ENCODE results near the gene FAM217A. TPM values are rescaled to one million over a fixed set of nuclear protein-coding genes. Genes with fewer than 3 reads are reported as not detected.

FAM217A gene
- total RNA-seq, 1 donor from 2014 or later: not detected

DNA sequence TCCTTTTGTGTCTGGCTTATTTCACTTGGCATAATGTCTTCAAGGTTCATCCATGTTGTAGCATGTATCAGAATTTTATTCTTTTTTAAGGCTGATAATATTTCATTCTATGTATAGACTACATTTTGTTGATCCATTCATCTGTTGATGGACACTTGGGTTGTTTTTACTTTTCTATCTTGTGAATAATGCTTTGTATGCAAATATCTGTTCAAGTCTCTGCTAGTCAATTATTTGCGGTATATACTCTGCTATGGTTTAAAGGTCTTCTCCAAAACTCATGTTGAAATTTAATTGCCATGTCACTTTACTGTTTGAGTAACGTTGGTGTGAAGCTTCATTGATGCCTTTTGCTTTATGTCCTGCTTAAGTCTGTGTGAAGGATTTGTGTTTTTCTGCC is 28.9 kb upstream of the FAM217A start:
- no peak overlapping the region for H3K4me3 ChIP-seq (ENCODE audit: low read depth, low read length)
- no peak for FAIRE-seq

DNA sequence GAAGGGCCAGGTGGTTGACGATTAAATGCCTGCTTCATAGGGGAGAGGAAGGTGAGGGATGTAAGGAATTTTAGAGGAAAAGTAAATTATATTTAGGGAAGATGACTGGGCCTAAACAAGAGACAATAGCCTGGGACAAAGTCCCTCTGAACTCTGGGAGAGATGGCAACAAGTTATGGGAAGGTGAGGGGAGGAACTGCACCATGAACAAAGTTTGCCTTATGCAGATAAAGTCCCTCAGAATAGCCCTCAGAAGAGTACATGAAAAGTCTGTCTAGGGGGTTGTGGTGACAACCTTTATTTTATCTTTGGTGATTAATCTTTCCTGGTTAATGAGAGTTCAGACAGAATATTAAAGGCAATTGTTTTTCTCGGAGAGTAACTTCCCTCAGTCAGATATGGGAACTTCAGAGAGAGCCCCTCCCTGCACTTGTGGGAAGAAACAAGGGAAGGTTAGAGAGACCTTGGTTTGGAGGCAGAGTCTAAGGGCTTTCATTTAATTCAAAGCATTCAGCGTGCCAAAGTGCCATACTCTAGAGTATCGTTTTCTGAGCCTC is 27.1 kb upstream of the FAM217A start:
- Histone ChIP-seq H3K36me3 (ENCODE audit: control insufficient read depth, insufficient read depth, low read length) (no peaks in the 10 kb centered on the region), H3K27me3 (ENCODE audit: control insufficient read depth, insufficient read depth, low read length) (no peaks in the 10 kb centered on the region), H3K4me3 (ENCODE audit: low read depth, low read length) (no peak overlapping the region)
- no peak for FAIRE-seq
- no peak for DNase-seq (ENCODE audit: low read depth)
- TF ChIP-seq, protein P1, sequence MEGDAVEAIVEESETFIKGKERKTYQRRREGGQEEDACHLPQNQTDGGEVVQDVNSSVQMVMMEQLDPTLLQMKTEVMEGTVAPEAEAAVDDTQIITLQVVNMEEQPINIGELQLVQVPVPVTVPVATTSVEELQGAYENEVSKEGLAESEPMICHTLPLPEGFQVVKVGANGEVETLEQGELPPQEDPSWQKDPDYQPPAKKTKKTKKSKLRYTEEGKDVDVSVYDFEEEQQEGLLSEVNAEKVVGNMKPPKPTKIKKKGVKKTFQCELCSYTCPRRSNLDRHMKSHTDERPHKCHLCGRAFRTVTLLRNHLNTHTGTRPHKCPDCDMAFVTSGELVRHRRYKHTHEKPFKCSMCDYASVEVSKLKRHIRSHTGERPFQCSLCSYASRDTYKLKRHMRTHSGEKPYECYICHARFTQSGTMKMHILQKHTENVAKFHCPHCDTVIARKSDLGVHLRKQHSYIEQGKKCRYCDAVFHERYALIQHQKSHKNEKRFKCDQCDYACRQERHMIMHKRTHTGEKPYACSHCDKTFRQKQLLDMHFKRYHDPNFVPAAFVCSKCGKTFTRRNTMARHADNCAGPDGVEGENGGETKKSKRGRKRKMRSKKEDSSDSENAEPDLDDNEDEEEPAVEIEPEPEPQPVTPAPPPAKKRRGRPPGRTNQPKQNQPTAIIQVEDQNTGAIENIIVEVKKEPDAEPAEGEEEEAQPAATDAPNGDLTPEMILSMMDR (IDR thresholded peaks at IDR 0.05; ENCODE audit: insufficient read depth, low read length, severe bottlenecking): no peak

More for the DNA sequence above, 28.9 kb upstream of the FAM217A start:
- Histone ChIP-seq H3K27me3 (ENCODE audit: control insufficient read depth, insufficient read depth, low read length) (no peaks in the 10 kb centered on the region), H3K36me3 (ENCODE audit: control insufficient read depth, insufficient read depth, low read length) (no peaks in the 10 kb centered on the region)
- DNase-seq (ENCODE audit: low read depth): no peak
- TF ChIP-seq, protein P1 (IDR thresholded peaks at IDR 0.05; ENCODE audit: insufficient read depth, low read length, severe bottlenecking): no peak

DNA sequence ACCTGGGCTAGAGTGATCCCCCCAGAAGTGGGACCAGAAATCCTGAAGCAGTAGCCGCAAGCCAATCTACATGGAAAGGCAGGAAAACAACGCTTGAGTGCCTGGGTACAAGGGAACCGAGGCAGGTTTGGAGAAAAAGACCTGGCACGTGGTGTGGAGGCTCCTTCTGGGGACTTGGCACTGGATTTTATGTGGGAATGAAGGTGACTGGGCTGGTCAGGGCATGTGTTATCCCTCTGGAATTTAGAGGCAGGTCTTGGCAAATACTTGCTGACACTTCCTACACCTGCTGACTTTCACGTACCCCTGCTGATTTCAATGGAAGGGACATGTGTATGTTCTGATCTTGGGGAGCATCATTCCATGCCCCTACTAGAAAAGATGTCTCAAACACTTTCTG is 25.0 kb upstream of the FAM217A start:
- Histone ChIP-seq H3K36me3 (ENCODE audit: control insufficient read depth, insufficient read depth, low read length) (no peaks in the 10 kb centered on the region), H3K4me3 (ENCODE audit: low read depth, low read length) (no peak overlapping the region), H3K27me3 (ENCODE audit: control insufficient read depth, insufficient read depth, low read length) (no peaks in the 10 kb centered on the region)
- FAIRE-seq (peak; percentile 81), DNase-seq (ENCODE audit: low read depth) (peak; percentile 88)
- TF ChIP-seq, protein P1 (IDR thresholded peaks at IDR 0.05; ENCODE audit: insufficient read depth, low read length, severe bottlenecking): no peak

DNA sequence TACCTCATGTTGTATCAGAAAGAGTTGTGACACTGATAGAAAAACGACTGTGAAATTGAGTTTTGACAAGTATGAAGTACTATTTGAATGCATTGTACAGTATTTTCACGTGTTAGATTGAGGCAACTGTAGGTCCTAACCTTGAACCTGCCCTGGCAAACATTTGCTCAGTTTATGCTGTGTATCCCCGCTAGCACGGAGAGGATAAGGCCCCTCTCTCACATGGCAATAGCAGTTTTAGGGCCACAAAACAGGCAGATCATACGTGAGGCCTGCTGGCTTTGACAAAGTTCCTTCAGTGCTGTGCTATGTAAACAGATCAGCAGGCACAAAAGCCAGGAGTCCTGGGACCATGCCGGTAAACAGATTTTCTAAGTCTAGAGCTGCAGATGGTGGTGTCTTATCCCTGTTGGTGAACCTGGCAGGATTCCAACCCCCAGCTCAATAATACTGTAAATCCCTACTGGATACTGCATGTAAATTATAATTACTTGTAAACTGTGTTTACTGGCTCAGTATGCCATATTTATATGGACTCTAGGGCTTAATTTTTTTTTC is 23.8 kb upstream of the FAM217A start:
- Histone ChIP-seq H3K36me3 (ENCODE audit: control insufficient read depth, insufficient read depth, low read length) (no peaks in the 10 kb centered on the region), H3K27me3 (ENCODE audit: control insufficient read depth, insufficient read depth, low read length) (no peaks in the 10 kb centered on the region), H3K4me3 (ENCODE audit: low read depth, low read length) (no peak overlapping the region)
- no peak for DNase-seq (ENCODE audit: low read depth)
- peak; percentile 18 for FAIRE-seq
- TF ChIP-seq, protein P1 (IDR thresholded peaks at IDR 0.05; ENCODE audit: insufficient read depth, low read length, severe bottlenecking): no peak

DNA sequence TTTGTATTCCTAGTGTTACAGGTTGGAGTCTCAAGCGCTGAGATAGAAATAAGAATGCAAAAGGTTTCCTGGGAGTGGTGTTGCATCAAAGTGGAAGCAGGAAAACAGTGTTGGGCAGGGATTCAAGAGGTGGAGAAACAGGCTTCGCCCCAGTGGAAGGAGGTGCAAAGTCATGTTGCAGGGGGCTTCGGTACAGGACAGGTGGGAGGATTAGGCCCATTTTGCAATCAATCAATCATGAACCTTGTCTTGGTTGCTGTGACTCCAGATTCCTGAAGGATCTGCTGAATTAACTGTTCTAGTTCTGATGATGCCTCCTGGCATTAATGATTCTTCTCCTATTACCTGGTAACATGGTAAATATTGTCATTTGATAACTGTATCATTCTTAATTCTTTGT is 22.4 kb upstream of the FAM217A start:
- H3K4me3 ChIP-seq (ENCODE audit: low read depth, low read length): no peak overlapping the region
- no peaks in the 10 kb centered on the region for H3K36me3 ChIP-seq (ENCODE audit: control insufficient read depth, insufficient read depth, low read length)
- DNase-seq (ENCODE audit: low read depth) (no peak), FAIRE-seq (no peak)
- TF ChIP-seq, protein P1 (IDR thresholded peaks at IDR 0.05; ENCODE audit: insufficient read depth, low read length, severe bottlenecking): no peak
- no peaks in the 10 kb centered on the region for H3K27me3 ChIP-seq (ENCODE audit: control insufficient read depth, insufficient read depth, low read length)

DNA sequence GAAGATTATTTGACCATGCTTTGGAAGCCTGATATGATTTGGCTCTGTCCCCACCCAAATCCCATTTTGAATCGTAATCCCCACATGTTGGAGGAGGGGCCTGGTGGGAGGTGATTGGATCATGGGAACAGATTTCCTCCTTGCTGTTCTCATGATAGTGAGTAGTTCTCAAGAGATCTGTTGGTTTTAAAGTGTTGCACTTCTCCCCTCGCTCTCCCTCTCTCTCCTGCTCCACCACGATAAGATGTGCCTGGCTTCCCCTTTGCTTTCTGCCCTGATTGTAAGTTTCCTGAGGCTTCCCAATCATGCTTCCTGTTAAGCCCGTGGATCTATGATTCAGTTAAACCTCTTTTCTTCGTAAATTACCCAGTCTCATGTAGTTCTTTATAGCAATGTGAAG is 21.7 kb upstream of the FAM217A start:
- H3K27me3 ChIP-seq (ENCODE audit: control insufficient read depth, insufficient read depth, low read length): no peaks in the 10 kb centered on the region
- H3K36me3 ChIP-seq (ENCODE audit: control insufficient read depth, insufficient read depth, low read length): no peaks in the 10 kb centered on the region
- no peak for FAIRE-seq
- no peak for DNase-seq (ENCODE audit: low read depth)
- H3K4me3 ChIP-seq (ENCODE audit: low read depth, low read length): no peak overlapping the region
- TF ChIP-seq, protein P1 (IDR thresholded peaks at IDR 0.05; ENCODE audit: insufficient read depth, low read length, severe bottlenecking): no peak

Data from bronchial epithelial cell (primary cell).